ENCODE results near the gene WIF1.

DNA sequence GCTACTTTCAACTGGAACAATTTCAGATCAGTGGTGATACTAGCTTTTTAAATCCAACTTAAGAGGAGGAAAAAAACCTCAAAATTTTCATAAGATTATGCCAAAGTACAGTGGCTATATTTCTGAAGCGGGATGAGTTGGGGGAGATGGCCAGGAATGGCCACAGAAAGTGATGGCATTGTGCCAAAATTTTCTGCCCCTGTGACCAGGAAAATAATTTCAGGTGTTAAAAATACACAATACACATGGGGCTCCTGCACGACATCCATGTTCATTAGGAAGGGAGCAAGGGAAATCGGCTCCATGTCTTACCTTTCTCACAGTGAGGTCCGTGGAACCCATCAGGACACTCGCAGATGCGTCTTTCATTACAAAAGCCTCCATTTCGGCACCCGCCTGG lies 53.7 kb downstream of the WIF1 start:
- TF ChIP-seq POLR2AphosphoS5 (IDR thresholded peaks at IDR 0.05), result no peak
- TF ChIP-seq POLR2A (IDR thresholded peaks at IDR 0.05), result no peak
- TF ChIP-seq, protein P1, sequence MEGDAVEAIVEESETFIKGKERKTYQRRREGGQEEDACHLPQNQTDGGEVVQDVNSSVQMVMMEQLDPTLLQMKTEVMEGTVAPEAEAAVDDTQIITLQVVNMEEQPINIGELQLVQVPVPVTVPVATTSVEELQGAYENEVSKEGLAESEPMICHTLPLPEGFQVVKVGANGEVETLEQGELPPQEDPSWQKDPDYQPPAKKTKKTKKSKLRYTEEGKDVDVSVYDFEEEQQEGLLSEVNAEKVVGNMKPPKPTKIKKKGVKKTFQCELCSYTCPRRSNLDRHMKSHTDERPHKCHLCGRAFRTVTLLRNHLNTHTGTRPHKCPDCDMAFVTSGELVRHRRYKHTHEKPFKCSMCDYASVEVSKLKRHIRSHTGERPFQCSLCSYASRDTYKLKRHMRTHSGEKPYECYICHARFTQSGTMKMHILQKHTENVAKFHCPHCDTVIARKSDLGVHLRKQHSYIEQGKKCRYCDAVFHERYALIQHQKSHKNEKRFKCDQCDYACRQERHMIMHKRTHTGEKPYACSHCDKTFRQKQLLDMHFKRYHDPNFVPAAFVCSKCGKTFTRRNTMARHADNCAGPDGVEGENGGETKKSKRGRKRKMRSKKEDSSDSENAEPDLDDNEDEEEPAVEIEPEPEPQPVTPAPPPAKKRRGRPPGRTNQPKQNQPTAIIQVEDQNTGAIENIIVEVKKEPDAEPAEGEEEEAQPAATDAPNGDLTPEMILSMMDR (IDR thresholded peaks at IDR 0.05), result no peak
